GM18868 (cell line): ENCODE data around the gene MRPL52.
"Not testable (repeated sequence)": the region's sequence is repeated elsewhere in the genome, so short reads cannot be mapped to it uniquely, and the experiment has no call there.

Experiments used
- ATAC-seq: cut with Tn5 transposase; IDR thresholded peaks from one replicate; pipeline ENCODE4 v1.9.1; 2021; ENCODE audit warnings: mild to moderate bottlenecking, moderate library complexity; ENCODE audit not compliant: unreplicated experiment

Gene MRPL52

DNA sequence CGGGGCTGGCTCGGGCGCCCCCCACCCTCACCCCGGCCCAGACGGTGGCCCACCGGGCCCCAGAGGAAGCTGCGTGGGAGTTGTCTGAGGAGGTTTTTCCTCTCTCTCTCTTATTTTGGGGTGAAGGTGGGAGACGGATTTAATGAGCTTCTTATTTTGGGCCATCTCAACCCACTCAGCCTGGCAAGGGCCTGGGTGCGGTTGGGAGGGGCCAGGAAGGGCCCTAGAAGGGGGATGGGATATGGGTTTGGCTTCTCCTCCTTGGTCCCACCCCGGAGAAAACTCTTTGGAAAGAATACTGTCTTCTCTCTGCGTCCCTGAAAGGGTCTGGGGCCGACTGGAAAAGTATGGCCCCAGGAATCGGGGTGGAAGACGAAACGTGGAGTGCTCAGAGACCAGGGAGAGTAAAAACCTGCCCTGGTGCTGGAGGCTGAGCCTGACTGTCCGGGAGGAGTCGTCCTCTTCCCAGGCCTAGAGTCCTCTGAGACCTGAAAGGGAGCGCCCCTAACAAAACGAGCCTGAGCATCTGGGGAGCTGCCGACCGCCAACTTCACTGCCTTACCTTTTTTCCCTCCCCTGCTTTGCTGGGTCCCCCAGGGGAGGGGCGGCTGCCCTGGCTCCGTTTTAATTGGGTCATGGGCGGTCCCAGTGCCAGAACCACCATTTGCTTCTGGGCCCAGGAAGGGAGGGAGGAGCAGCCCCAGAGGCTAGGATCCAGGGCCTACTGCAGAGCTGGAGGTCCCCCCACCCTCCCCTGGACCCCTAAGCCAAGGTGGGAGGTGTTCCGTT lies 8.3 kb downstream of the MRPL52 start:
- no peak for ATAC-seq

DNA sequence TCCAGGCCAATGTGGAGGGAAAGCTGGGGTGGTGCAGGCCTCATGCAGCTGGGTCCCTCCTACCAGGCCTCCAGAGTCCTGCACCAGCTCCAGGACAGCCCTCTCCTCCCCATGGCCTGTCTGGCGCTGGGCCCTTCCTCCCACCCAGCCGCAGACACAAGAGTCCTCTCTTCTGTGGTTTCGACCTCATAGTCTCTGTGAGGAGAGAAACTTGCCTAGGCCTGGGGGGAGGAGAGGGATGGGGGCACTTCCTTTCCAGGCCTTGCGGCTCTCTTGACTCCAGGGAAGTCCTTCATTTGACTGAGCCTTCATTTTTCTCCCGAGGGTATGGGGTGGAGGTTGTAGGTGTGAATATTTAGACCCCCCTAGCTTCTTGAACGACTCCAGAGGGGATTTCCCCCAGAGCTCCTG lies 8.9 kb downstream of the MRPL52 start:
- ATAC-seq: no peak

DNA sequence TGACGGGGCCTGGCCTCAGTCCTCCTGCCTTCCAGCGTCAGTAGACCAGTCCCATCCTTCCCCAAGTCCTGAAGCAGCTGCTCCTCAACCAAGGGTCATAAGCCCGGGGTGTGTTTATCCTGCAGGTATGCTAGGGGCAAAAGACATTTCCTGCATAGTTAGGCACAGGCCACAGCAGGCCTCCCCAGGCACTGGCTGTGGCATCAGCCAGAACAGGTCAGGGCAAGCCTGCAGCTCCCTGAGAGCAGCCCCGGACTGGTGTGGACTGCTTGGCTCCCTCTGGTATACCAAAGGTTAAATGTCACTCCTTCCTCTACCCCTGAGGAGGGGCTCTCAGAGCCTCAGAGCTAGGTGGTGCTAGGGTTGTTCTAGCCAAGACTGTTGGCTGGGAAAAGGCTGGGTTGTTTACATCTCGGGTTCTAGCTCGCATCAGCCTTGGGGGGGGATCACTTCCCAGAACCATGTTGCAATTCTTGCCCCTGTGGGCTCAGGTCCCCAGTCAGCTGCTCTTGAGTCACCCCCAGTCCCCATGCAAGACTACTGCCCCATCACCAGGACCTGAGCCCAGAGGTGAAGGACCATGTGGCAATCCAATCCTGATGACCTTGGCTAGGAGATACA lies 9.6 kb downstream of the MRPL52 start:
- ATAC-seq: no peak

DNA sequence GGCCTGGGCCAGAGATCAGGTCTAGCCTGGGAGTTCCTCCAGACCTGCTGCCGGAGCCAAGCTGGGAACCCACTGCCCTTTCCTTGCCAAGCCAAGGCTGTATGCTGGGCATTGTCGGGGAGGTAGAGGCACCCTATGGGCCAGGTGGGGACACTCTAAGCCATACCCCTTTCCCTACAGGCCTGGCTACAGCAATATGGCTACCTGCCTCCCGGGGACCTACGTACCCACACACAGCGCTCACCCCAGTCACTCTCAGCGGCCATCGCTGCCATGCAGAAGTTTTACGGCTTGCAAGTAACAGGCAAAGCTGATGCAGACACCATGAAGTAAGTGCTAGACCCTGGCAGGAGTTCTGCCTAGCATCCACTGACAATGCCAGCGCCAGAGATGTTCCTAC lies 11.6 kb downstream of the MRPL52 start:
- no peak for ATAC-seq

DNA sequence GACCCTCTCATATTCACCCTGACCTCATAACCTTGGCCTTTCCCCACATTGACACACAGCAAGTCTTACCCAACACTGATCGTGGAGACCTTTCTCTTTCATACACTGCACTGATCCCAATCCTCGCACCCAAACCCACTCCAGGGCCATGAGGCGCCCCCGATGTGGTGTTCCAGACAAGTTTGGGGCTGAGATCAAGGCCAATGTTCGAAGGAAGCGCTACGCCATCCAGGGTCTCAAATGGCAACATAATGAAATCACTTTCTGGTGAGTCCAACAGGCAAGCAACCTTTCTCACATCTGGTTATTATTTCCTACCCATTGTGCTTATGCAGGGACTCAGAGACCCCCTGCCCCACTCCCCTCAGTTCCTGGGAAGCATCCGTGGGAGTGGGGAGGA lies 12.1 kb downstream of the MRPL52 start:
- ATAC-seq: no peak

DNA sequence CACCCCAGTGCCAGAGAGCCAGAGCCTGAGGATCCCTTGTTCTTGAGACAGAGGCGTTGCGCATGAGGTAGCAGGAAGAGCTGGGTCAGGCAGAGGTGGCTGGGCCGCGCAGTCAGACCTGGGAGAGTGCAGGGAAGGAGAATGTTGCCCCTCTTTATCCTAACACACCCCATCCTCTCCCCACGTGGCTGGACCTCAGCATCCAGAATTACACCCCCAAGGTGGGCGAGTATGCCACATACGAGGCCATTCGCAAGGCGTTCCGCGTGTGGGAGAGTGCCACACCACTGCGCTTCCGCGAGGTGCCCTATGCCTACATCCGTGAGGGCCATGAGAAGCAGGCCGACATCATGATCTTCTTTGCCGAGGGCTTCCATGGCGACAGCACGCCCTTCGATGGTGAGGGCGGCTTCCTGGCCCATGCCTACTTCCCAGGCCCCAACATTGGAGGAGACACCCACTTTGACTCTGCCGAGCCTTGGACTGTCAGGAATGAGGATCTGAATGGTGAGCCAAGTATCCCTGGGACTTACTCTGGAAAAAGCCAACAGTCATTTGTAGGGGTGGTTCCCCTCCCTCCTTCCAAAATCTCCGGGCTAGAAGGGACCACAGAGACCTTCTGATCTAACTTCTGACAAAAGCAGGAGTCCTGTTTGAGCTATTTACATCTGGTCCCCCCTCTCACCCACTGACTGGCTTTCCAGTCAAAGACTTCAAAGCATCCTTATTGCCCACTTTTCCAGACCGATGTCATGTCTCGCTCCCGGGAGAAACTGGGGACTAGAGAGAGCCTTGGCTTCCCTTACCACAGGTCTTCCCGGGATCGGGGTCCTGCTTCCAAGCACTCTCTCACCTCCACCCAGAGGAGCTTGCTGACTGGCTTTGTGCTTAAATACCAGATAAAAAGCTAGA lies 12.8 kb downstream of the MRPL52 start:
- ATAC-seq: no peak

DNA sequence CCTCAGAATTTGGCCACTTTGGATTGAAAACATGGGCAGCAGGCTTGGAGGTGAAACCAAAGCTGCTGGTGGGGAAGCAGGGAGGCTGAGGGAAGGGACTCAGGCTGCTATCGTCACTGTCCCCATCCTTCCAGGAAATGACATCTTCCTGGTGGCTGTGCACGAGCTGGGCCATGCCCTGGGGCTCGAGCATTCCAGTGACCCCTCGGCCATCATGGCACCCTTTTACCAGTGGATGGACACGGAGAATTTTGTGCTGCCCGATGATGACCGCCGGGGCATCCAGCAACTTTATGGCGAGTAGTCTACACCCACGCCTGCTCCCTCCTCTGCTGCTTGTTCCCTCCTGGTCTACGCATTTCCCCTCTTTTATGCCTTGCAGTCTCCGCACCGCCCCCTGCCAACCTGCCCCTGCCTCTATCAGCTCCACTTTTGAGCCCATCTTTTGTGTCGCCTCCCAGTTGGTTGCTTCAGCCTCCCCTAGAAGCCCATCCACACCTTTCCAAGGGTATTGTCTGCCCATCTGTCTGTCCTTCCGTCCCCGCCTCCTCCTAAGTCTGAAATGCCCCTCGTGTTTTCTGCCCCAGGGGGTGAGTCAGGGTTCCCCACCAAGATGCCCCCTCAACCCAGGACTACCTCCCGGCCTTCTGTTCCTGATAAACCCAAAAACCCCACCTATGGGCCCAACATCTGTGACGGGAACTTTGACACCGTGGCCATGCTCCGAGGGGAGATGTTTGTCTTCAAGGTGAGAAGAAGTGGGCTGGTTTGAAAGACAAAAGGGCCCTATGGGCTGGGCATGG lies 13.6 kb downstream of the MRPL52 start:
- no peak for ATAC-seq

DNA sequence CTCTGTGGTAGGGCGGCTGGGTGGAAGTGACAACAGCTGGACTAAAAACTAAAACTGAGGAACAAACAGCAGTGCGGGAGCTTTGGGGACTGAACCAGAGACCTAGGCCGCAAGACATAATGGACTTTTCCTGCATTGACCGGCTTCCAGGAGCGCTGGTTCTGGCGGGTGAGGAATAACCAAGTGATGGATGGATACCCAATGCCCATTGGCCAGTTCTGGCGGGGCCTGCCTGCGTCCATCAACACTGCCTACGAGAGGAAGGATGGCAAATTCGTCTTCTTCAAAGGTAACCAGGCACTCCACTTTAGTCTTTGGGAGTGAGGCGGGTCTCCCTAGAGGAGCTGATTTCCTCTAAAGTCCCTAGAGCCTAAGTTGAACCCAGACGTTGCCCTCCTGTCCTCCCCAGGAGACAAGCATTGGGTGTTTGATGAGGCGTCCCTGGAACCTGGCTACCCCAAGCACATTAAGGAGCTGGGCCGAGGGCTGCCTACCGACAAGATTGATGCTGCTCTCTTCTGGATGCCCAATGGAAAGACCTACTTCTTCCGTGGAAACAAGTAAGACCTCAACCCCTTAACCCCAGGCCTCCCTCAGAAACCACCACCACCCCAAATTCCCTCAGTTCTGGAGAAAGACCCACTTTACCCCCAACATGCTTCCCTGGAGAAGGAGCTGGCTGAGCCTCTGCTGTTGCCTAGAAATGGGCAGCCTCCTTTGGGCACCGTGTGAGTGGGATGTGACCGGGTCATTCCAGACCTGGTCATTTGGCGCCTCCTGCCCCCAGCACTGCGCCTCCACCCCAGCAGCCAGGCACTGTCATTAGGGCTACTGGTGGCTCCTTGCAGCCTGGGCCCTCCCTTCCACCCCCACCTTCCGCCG lies 14.8 kb downstream of the MRPL52 start:
- no peak for ATAC-seq

DNA sequence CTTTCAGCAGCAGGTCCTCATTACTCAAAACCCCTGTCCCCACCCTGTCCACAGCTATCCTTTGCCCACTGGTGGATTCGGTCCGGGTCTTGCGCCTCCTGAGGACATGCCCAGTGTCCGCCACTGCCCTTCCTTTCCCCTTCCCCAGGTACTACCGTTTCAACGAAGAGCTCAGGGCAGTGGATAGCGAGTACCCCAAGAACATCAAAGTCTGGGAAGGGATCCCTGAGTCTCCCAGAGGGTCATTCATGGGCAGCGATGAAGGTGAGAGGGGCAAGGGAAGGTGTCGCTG lies 15.4 kb downstream of the MRPL52 start:
- no peak for ATAC-seq

DNA sequence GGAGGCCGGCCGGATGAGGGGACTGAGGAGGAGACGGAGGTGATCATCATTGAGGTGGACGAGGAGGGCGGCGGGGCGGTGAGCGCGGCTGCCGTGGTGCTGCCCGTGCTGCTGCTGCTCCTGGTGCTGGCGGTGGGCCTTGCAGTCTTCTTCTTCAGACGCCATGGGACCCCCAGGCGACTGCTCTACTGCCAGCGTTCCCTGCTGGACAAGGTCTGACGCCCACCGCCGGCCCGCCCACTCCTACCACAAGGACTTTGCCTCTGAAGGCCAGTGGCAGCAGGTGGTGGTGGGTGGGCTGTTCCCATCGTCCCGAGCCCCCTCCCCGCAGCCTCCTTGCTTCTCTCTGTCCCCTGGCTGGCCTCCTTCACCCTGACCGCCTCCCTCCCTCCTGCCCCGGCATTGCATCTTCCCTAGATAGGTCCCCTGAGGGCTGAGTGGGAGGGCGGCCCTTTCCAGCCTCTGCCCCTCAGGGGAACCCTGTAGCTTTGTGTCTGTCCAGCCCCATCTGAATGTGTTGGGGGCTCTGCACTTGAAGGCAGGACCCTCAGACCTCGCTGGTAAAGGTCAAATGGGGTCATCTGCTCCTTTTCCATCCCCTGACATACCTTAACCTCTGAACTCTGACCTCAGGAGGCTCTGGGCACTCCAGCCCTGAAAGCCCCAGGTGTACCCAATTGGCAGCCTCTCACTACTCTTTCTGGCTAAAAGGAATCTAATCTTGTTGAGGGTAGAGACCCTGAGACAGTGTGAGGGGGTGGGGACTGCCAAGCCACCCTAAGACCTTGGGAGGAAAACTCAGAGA lies 16.3 kb downstream of the MRPL52 start:
- ATAC-seq: no peak

DNA sequence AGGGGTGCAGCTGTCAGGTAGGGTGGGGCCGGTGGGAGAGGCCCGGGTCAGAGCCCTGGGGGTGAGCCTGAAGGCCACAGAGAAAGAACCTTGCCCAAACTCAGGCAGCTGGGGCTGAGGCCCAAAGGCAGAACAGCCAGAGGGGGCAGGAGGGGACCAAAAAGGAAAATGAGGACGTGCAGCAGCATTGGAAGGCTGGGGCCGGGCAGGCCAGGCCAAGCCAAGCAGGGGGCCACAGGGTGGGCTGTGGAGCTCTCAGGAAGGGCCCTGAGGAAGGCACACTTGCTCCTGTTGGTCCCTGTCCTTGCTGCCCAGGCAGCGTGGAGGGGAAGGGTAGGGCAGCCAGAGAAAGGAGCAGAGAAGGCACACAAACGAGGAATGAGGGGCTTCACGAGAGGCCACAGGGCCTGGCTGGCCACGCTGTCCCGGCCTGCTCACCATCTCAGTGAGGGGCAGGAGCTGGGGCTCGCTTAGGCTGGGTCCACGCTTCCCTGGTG lies 17.2 kb downstream of the MRPL52 start:
- ATAC-seq: no peak

DNA sequence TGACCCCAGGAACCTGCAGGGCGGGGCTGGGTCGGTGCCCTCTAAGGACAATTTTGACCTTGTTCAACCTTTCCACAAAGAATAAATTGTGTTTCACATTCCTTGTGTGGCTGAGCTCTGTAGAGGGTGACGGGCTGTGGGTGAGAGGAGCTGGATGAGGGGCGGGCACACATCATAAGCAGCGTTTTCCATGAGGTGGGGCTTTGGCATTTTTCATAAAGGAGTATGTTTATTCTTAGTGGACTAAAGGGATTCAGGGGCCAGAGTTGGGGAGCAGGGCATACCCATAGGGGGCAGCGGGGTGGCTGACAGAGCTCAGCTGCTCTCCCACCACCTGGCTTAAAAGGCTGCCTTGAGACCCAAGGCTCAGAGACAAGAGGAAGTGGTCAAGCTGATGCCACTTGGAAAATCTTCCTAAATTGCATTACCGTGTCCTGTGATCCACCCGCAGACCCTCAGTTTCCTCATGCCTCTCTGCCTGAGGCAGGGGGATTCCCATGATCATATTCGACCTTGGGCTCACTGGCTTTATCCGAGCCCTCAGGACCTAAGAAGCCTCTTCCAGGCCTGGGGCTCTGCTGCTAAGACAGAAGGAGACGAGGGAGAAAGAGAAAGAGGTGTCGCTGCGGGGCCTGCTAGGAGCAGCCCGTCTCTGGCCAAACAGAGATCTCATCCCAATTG lies 18.1 kb downstream of the MRPL52 start:
- no peak for ATAC-seq

DNA sequence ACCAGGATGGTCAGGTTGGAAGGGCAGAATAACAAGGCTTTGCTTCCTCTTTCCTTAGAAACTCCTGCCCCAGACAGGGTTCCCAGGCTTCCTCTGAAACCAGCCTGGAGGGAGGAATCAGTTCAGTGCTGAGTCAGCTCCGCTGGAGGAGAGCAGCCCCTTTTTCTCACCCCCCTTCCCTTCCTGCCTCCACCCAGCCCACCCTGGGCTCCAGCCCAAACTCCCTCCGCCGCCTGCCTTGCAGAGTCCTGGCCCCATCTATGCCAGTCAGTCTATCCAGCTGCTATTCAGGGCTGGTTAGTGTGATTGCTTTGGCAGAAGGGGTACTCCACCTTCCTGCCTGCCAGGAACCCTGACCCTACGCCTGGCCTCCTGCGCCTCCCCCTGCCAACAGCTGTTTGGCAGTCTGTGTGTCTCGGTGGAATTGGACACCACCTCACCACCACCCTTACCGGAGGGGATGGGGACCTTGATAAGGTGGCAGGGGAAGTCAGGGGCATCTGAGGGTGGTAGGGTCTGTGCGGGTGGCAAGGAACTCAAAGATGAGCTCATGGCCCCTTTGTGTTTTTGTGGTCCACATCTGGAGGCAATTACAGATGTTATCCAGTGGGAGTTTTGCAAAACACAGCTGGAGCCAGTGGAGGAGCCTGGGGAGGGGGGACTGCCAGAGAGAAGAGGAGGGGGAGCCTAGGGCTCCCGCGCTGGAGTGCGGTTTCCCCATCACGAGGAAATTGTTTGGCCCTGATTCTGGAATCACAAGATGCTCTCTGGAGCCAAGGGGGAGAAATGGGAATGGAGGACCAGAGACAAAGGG lies 18.9 kb downstream of the MRPL52 start:
- no peak for ATAC-seq

DNA sequence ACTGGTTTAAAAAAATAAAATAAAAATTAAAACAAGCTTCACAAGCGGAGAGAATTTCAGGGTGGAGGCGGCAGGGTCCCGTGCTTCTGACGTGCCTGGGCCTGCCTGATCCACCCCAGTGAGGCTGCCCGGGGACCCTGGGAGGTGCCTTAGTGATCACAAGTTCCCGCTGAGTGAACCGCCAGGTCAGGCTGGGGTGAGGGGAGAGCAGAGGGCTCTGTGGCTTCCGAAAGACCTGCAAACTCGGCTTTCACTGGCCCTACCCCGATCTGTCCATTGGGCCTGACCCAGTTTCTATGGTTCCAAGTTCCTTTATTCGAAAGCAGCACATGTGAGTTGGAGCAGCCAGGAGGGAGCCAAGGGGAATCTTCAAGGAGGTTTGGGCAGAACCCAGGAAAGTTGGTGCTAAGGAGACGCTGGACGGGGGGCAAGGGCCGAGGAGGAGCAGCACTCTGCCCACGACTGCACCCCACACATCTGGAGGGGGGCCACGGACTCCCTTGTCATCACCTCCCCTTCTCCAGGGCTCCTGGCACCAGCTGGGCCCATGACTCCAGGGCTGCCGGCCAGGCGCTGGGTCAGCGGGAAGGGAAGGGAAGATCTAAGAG lies 19.6 kb downstream of the MRPL52 start:
- ATAC-seq: no peak

DNA sequence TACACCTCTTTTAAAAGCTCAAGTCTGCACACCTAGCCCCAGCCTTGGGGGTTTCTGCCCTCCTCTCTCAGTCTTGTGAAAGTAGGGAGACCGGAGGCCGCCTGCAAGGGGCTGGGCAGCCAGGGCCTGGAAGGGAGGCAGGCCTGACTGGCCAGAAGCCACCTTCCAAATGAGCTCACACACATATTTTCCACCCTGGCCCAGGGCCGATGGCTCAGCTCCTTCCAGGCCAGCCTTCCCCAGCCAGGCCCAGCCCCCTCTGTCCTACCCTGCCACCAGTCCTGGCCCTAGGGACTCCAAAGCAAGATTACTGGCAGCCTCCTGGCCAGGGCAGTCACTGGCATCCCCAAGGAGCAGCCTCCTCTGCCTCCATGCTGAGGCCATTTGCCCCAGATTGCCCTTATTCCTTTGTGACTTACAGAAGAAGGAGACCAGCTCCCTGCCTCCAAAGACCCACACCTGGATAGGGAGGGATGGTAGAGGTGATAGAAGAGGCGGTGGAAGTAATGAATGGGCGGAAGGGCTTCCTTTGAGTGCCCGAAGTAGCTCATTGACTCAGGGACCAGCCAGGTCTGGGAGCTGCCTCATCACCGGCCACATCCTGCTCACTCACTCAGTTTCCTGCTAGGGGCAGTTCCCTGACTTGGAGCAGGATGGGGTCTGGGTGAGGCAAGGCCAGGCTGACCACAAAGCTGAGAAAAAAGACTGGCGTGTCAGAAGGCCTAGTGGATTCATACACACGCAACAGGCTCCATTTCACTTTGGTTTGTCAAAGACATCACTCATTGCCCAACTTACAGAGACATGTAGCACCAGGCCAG lies 21.5 kb downstream of the MRPL52 start:
- no peak for ATAC-seq

DNA sequence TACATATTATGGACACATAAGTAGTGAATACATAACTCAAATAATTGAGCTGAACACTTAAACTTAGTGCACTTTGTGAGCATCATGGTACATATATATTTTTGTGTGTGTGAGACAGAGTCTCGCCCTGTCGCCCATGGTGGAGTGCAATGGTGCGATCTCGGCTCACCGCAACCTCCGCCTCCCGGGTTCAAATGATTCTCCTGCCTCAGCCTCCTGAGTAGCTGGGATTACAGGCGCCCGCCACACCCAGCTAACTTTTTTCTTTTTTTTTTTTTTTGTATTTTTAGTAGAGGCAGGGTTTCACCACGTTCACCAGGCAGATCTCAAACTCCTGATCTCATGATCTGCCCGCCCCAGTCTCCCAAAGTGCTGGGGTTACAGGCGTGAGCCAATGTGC lies 22.5 kb downstream of the MRPL52 start:
- not testable (repeated sequence) for ATAC-seq

DNA sequence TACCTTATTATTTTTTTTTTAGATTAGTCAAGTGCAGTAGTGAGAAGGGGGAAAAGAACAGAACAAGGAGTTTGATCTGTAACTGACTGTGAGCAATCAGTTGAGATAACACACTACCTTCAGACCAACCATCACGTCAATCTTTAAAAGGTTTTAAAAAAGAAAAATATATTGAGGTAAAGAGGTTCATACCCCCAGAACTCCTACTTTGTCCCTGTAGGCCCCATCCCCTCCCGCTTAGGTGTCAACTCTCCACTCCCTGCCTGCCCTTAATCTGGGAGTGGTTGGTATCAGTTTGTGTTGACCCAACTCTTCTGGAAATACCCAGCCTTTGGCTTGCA lies 22.9 kb downstream of the MRPL52 start:
- ATAC-seq: no peak
